HFFc6 (cell line): ENCODE results near the gene VWA3B. TPM values are rescaled to one million over a fixed set of nuclear protein-coding genes. Genes with fewer than 3 reads are reported as not detected.

Experiments
- DNase-seq: peaks from one replicate; pipeline ENCODE4 v3.0.0-alpha.2; 2018
- H3K27ac Mint-ChIP-seq: 2 replicates; pipeline ENCODE4 v1.8.0; 2020; ENCODE audit warnings: mild to moderate bottlenecking, mixed read lengths
- H3K27me3 Mint-ChIP-seq: 2 replicates; pipeline ENCODE4 v1.8.0; 2021; ENCODE audit warnings: mild to moderate bottlenecking, moderate library complexity, mixed read lengths; ENCODE audit not compliant: insufficient read depth
- H3K36me3 Mint-ChIP-seq: 2 replicates; pipeline ENCODE4 v1.8.0; 2021; ENCODE audit warnings: low read depth, mixed read lengths
- H3K4me1 Mint-ChIP-seq: 2 replicates; pipeline ENCODE4 v1.8.0; 2020; ENCODE audit warnings: low read depth, mixed read lengths
- H3K4me3 Mint-ChIP-seq: 2 replicates; pipeline ENCODE4 v1.8.0; 2020; ENCODE audit warnings: mild to moderate bottlenecking, moderate library complexity, mixed read lengths
- H3K9me3 Mint-ChIP-seq: 2 replicates; pipeline ENCODE4 v1.8.0; 2020; ENCODE audit warnings: mild to moderate bottlenecking, mixed read lengths
- total RNA-seq, 6 experiments: library from RNA; stranded (reverse); fragmentation: NEBNext Ultra II Directional; extraction: Animal tissue kit (Norgen Biotek cat#: 25700); gene quantifications; 2 replicates in 1 of 6; 3 replicates in 5 of 6; pipeline ENCODE4 v1.2.3, GENCODE V29; 2021
- TF ChIP-seq, protein P1 (sequence below): fragments of 200-600 bp; sonication (generic); IDR thresholded peaks from 2 replicates; pipeline ENCODE4 v1.5.0; 2021; ENCODE audit warnings: antibody characterized with exemption, mild to moderate bottlenecking

VWA3B gene
- total RNA-seq, 6 experiments from 2014 or later: not detected

DNA sequence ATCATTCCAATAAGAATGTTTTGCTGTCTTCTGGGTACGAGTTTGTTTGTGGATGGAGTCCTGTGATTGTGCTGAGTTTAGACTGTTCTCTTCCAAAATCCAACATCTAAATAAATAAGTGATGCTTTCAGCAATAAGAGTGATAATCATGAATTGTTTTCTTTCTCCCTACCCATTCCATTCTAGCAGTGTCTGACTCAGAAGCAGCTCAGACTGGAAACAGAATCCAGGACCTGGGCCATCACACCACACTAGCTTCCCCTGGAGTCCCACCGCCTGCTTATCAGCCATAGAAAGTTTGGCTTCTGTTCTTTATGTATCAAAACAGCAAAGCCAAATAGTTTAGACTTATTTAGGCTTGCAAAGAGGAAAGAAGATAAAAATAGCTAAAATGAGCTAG, 182.9 kb downstream of the VWA3B start:
- DNase-seq: no peak
- H3K27me3 Mint-ChIP-seq: peaks cover 24% of the 10 kb centered on the region

DNA sequence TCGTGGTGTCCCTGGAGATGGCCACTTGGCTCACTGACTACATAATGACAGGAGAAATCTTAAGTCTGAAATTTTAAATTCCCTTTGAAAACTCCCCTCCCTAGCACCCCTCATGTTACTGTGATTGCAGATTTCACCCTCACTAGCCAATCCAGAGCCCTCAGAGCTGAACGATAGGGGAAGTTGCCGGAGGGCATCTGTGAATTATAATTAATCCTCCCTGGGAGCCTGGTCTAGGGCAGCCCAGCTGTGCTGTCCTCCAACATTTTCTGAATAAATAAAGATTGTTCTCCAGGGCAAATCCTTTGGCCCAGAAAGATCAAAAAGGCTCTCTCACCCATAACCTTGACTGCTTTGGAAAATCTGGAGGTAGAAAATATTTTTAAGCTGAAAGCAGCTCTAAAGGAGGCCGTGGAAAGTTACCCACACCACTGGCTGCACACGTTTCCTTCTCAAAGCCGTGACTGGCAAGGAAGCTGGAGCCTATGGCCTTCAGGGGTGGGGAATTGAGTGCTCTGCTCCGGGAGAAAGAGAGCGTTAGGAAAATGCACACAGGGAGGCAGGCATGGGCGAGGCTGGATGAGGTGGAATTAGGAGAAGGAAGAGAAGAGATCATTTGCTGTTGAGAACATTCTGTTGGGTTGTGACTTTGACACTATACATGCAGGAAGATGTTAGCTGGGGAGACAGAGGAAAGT, 190.3 kb downstream of the VWA3B start:
- H3K4me1 Mint-ChIP-seq: peaks cover 14% of the 10 kb centered on the region
- no peak for DNase-seq
- TF ChIP-seq, protein P1, sequence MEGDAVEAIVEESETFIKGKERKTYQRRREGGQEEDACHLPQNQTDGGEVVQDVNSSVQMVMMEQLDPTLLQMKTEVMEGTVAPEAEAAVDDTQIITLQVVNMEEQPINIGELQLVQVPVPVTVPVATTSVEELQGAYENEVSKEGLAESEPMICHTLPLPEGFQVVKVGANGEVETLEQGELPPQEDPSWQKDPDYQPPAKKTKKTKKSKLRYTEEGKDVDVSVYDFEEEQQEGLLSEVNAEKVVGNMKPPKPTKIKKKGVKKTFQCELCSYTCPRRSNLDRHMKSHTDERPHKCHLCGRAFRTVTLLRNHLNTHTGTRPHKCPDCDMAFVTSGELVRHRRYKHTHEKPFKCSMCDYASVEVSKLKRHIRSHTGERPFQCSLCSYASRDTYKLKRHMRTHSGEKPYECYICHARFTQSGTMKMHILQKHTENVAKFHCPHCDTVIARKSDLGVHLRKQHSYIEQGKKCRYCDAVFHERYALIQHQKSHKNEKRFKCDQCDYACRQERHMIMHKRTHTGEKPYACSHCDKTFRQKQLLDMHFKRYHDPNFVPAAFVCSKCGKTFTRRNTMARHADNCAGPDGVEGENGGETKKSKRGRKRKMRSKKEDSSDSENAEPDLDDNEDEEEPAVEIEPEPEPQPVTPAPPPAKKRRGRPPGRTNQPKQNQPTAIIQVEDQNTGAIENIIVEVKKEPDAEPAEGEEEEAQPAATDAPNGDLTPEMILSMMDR: no peak
- peaks cover 51% of the 10 kb centered on the region for H3K27me3 Mint-ChIP-seq
- no peaks in the 10 kb centered on the region for H3K36me3 Mint-ChIP-seq
- H3K27ac Mint-ChIP-seq: no peak overlapping the region
- H3K4me3 Mint-ChIP-seq: no peak overlapping the region
- H3K9me3 Mint-ChIP-seq: no peaks in the 10 kb centered on the region

More for the DNA sequence above, 182.9 kb downstream of the VWA3B start:
- TF ChIP-seq, protein P1: no peak
- Mint-ChIP-seq H3K4me3 (no peak overlapping the region), H3K9me3 (no peaks in the 10 kb centered on the region), H3K4me1 (peaks cover 18% of the 10 kb centered on the region), H3K27ac (peak overlapping the region; percentile 9; the same call in 1 of the 2 replicates), H3K36me3 (no peaks in the 10 kb centered on the region)

DNA sequence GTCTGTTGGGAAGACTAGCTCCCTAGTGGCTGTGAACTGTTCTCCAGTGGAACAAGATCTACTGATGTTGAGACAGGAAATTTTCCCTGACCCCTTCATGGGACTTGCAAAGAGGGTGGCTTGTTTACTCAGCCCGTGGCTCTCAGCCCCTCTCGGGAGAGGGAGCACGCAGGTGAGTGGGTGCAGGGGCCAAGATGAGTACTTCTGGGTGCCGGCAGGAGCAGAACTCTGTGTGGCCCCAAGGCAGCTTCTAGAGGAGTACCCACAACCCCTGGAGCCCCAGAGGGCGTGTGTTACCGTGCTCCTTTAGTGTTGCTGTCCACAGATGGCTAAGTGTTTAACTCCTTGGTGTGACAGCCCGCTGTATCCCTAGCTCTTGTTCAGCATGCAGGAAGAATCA, 191.1 kb downstream of the VWA3B start:
- no peak overlapping the region for H3K27ac Mint-ChIP-seq
- H3K27me3 Mint-ChIP-seq: peaks cover 49% of the 10 kb centered on the region
- DNase-seq: no peak
- H3K4me1 Mint-ChIP-seq: peaks cover 14% of the 10 kb centered on the region
- H3K36me3 Mint-ChIP-seq: no peaks in the 10 kb centered on the region
- no peaks in the 10 kb centered on the region for H3K9me3 Mint-ChIP-seq
- TF ChIP-seq, protein P1: no peak
- no peak overlapping the region for H3K4me3 Mint-ChIP-seq

DNA sequence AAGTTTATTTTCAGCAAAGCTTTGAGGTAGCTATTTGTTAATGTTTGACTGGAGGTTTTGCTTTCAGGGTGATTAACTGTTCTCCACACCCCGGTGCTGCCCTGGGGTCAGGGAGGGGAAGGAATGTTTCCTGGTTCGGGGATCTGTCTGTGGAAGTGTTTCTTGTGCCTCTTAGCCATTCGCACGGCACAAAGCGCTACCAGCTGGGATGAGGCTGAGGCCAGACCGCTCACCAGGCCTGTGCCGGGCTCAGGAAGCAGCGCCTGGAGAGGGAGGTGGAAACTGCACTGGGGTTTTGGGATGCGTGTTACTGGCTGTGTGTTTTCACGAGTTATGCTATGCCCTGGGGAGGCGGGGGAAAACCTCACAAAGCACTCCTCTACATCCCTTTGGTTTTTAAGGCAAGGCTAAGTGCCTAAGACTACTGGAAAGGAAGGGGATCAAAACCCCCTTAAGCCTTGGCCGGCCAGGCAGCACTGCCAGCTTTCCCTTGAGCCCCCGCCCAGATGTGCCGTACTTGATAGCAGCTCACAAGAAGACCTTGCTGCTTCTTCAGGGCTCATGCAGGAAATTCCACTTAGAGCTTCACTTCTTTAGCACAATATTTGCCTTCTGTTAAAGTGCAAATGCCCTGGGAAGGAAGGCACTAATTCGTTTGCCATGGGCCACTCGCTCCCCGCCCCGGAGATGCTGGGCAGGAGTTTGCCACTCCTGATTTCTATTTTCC, 193.6 kb downstream of the VWA3B start:
- Mint-ChIP-seq H3K27ac (no peak overlapping the region), H3K4me3 (peak overlapping the region; percentile 62), H3K4me1 (peaks cover 14% of the 10 kb centered on the region), H3K9me3 (no peaks in the 10 kb centered on the region), H3K36me3 (no peaks in the 10 kb centered on the region), H3K27me3 (peaks cover 37% of the 10 kb centered on the region)
- no peak for DNase-seq
- TF ChIP-seq, protein P1: no peak

DNA sequence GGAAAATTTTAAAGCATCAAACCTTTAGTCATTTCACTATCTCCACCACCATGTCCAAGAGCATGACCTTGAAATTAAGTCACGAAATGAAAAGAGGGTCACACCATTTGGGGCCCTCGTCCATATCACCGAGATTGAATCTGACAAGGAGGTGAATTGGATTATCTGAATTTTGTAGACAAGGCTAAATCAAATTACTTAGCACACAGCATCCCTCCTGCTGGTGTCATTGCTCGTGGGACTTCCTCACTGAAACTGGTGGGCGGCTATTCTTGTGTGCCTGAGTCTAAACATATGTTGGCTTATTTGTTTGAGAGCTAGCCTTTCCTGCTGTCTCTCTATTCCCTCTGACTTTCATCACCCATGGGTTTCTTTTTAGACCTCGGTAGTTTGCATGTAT, 194.6 kb downstream of the VWA3B start:
- TF ChIP-seq, protein P1: no peak
- Mint-ChIP-seq H3K4me1 (peaks cover 14% of the 10 kb centered on the region), H3K36me3 (no peaks in the 10 kb centered on the region), H3K4me3 (no peak overlapping the region), H3K9me3 (no peaks in the 10 kb centered on the region), H3K27ac (no peak overlapping the region), H3K27me3 (peaks cover 34% of the 10 kb centered on the region)
- DNase-seq: no peak
